Chondrocyte (in vitro differentiated cells): ENCODE results near the gene SMG6. TPM values are rescaled to one million over a fixed set of nuclear protein-coding genes. Genes with fewer than 3 reads are reported as not detected.
A peak's percentile ranks its signal among the peaks of the same experiment; 100 is the strongest.

Source experiments
- DNase-seq: peaks from one replicate; pipeline ENCODE4 v3.0.0; 2021; ENCODE audit warnings: mixed read lengths, low spot score
- H3K27ac Mint-ChIP-seq: one replicate; pipeline ENCODE4 v1.8.0; 2021; ENCODE audit warnings: mild to moderate bottlenecking, moderate library complexity, mixed read lengths; ENCODE audit not compliant: unreplicated experiment
- H3K27me3 Mint-ChIP-seq: 2 replicates; pipeline ENCODE4 v1.8.0; 2021; ENCODE audit warnings: low read depth, mixed read lengths
- H3K36me3 Mint-ChIP-seq: 2 replicates; pipeline ENCODE4 v1.8.0; 2021; ENCODE audit warnings: low read depth, mixed read lengths
- H3K4me1 Mint-ChIP-seq: 2 replicates; pipeline ENCODE4 v1.8.0; 2021; ENCODE audit warnings: low read depth, mild to moderate bottlenecking, mixed read lengths
- H3K4me3 Mint-ChIP-seq: one replicate; pipeline ENCODE4 v1.8.0; 2021; ENCODE audit warnings: mild to moderate bottlenecking, moderate library complexity, mixed read lengths; ENCODE audit not compliant: unreplicated experiment
- H3K9me3 Mint-ChIP-seq: 2 replicates; pipeline ENCODE4 v1.8.0; 2021; ENCODE audit warnings: low read depth, mixed read lengths
- total RNA-seq: library from RNA; stranded (reverse); gene quantifications from 3 replicates; pipeline ENCODE4 v1.2.1, GENCODE V29; 2021
- TF ChIP-seq, protein P1 (sequence below): fragments of 200-600 bp; sonication (generic); IDR thresholded peaks from 2 replicates; pipeline ENCODE4 v1.5.0; 2021; ENCODE audit warnings: antibody characterized with exemption, mild to moderate bottlenecking, moderate library complexity

SMG6 gene
- total RNA-seq, 1 donor from 2014 or later, result 33.6 TPM

DNA sequence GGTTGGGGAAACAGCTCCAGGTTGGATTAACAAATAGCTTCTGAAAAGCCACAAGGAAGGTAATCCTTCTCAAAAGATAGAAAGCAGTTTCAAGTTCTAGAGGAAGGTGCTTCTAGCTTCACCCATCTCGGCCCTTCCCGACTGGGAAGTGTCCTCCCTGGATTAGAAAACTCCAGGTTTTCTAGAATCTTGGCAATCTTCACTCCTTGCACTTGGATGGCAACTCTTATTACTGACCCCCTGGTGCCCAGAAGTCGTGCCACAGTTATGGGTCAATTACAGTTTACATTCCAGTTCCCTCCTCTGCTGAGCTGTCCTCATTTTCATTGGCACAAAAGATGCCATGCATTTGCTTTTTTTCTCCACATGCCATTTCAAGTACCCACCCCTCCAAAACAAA, 65.6 kb downstream of the SMG6 start:
- Mint-ChIP-seq H3K27ac (peak overlapping the region; percentile 89), H3K36me3 (peaks cover 9% of the 10 kb centered on the region), H3K4me1 (peaks cover 76% of the 10 kb centered on the region), H3K27me3 (no peaks in the 10 kb centered on the region), H3K4me3 (peak overlapping the region; percentile 52), H3K9me3 (no peaks in the 10 kb centered on the region)
- TF ChIP-seq, protein P1, sequence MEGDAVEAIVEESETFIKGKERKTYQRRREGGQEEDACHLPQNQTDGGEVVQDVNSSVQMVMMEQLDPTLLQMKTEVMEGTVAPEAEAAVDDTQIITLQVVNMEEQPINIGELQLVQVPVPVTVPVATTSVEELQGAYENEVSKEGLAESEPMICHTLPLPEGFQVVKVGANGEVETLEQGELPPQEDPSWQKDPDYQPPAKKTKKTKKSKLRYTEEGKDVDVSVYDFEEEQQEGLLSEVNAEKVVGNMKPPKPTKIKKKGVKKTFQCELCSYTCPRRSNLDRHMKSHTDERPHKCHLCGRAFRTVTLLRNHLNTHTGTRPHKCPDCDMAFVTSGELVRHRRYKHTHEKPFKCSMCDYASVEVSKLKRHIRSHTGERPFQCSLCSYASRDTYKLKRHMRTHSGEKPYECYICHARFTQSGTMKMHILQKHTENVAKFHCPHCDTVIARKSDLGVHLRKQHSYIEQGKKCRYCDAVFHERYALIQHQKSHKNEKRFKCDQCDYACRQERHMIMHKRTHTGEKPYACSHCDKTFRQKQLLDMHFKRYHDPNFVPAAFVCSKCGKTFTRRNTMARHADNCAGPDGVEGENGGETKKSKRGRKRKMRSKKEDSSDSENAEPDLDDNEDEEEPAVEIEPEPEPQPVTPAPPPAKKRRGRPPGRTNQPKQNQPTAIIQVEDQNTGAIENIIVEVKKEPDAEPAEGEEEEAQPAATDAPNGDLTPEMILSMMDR, result peak; percentile 23
- no peak for DNase-seq

DNA sequence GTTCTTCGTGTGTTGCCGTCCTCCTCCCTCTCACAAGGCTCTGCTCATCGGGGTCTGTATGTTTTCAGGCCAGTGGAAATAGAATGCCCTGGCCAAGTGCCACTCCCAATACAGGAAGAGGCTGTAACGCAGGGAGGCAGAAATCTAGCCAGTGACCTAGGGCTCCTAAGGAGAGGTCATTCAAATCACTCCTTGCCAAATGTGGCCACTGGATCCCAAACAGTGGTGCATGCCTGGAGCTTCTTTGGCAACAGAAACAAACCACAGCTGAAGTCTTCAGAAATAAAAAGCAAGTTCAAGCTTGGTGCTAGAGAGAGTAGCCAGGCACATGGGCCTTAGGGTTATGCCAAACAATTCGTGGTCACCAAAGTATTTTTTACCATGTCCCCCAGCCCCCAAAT, 66.1 kb downstream of the SMG6 start:
- no peak for DNase-seq
- Mint-ChIP-seq H3K36me3 (peaks cover 6% of the 10 kb centered on the region), H3K27ac (peak overlapping the region; percentile 1), H3K4me1 (peaks cover 77% of the 10 kb centered on the region), H3K27me3 (no peaks in the 10 kb centered on the region), H3K4me3 (no peak overlapping the region), H3K9me3 (no peaks in the 10 kb centered on the region)
- TF ChIP-seq, protein P1, result no peak

DNA sequence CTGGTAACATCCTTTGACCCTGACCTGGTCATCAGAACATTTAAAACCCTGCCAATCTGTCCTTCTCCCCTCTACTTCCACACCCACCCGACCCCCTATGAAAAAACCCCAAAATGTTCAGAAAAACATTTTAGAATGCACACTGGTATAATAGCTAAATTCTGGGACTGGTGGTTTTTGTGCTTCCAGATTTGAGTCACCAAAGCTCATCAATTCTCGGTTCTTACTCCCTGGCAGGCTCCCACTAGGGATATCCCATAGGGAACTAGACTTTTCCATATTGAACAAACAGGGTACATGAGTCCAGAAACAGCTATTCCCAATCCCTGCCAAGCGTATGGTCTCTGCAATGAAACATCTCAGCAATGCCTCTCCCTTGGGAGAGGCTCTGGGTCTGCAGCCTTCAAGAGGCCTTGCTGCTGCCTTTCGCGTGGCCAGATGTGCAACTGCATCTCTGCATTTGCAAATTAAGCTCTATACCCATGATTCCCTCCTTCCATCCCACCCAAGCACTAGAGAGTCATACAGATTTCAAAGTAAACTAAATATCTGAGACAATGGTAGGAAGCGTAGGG, 67.7 kb downstream of the SMG6 start:
- no peaks in the 10 kb centered on the region for H3K9me3 Mint-ChIP-seq
- H3K4me3 Mint-ChIP-seq, result no peak overlapping the region
- H3K27me3 Mint-ChIP-seq, result no peaks in the 10 kb centered on the region
- H3K4me1 Mint-ChIP-seq, result peaks cover 70% of the 10 kb centered on the region
- no peak for DNase-seq
- H3K27ac Mint-ChIP-seq, result peak overlapping the region; percentile 32
- H3K36me3 Mint-ChIP-seq, result peaks cover 5% of the 10 kb centered on the region
- TF ChIP-seq, protein P1, result no peak

DNA sequence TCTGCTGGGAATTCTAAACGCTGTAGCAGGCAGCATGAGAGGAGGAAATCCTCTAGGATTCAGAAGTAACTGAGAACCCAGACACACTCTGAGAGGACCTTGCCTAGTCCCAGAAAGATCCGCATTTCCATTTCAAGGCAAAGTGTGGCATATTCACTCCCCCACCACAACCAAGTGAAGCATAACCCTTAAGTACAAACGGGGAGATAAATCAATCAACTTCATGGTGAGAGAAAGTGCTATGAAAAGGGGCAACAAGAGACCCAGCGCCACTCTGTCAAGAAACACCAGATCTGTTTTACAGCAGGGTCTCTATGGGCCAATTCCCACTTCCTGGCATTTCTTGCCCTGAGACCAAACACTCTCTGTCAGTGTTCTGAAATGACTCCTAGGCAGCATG, 68.3 kb downstream of the SMG6 start:
- Mint-ChIP-seq H3K4me3 (no peak overlapping the region), H3K9me3 (no peaks in the 10 kb centered on the region), H3K27me3 (no peaks in the 10 kb centered on the region), H3K36me3 (peaks cover 5% of the 10 kb centered on the region), H3K27ac (no peak overlapping the region), H3K4me1 (peaks cover 64% of the 10 kb centered on the region)
- TF ChIP-seq, protein P1, result no peak
- no peak for DNase-seq

GRCh38 chr17:2233441-2233947, 70.1 kb downstream of the SMG6 start:
- no peak for DNase-seq
- Mint-ChIP-seq H3K27ac (peak overlapping the region; percentile 76), H3K4me3 (no peak overlapping the region), H3K27me3 (no peaks in the 10 kb centered on the region), H3K4me1 (peaks cover 53% of the 10 kb centered on the region), H3K9me3 (no peaks in the 10 kb centered on the region), H3K36me3 (peaks cover 5% of the 10 kb centered on the region)
- TF ChIP-seq, protein P1, result no peak
